HepG2 (cell line): ENCODE measurements around the gene PSMB4. TPM values are rescaled to one million over a fixed set of nuclear protein-coding genes. Genes with fewer than 3 reads are reported as not detected.

ENCODE experiments used
- CREM ChIP-seq, 2 experiments: sonication (generic) in 1 of 2; formaldehyde crosslinking in 1 of 2; IDR thresholded peaks; 2 replicates each; pipeline versions ENCODE4 v1.4.0 to v1.6.1; 2016 to 2020; ENCODE audit warnings: antibody characterized with exemption in 1 of 2, mild to moderate bottlenecking in 1 of 2, missing genetic modification reagents in 1 of 2
- FOSL1 ChIP-seq: sonication (generic); formaldehyde crosslinking; IDR thresholded peaks from 2 replicates; pipeline ENCODE4 v1.9.0; 2021; ENCODE audit warnings: missing genetic modification reagents, borderline replicate concordance
- GRHL1 ChIP-seq: sonication (generic); formaldehyde crosslinking; conservative IDR thresholded peaks from 2 replicates; pipeline ENCODE4 v1.8.0; 2022; ENCODE audit warnings: missing genetic modification reagents
- KDM5B ChIP-seq: sonication (generic); formaldehyde crosslinking; IDR thresholded peaks from 2 replicates; pipeline ENCODE4 v1.4.0; 2020; ENCODE audit warnings: missing genetic modification reagents, mild to moderate bottlenecking, borderline replicate concordance
- MLX ChIP-seq: IDR thresholded peaks from 2 replicates; pipeline ENCODE4 v1.6.1; 2016
- MXI1 ChIP-seq: IDR thresholded peaks from 3 replicates; pipeline ENCODE4 v1.6.1; 2012; ENCODE audit warnings: low read depth, low read length, inconsistent platforms, borderline replicate concordance
- NFIB ChIP-seq: sonication (generic); formaldehyde crosslinking; IDR thresholded peaks from 2 replicates; pipeline ENCODE4 v1.9.0; 2021; ENCODE audit warnings: missing genetic modification reagents, mild to moderate bottlenecking, borderline replicate concordance
- PAXIP1 ChIP-seq: sonication (generic); formaldehyde crosslinking; conservative IDR thresholded peaks from 2 replicates; pipeline ENCODE4 v1.4.0; 2020; ENCODE audit warnings: mild to moderate bottlenecking, missing genetic modification reagents, moderate library complexity
- REPIN1 ChIP-seq: sonication (generic); formaldehyde crosslinking; IDR thresholded peaks from 2 replicates; pipeline ENCODE4 v1.8.0; 2022; ENCODE audit warnings: missing genetic modification reagents, low read depth, mild to moderate bottlenecking, borderline replicate concordance
- RFXAP ChIP-seq: sonication (generic); formaldehyde crosslinking; IDR thresholded peaks from 2 replicates; pipeline ENCODE4 v1.4.0; 2020; ENCODE audit warnings: missing genetic modification reagents, borderline replicate concordance
- STAT6 ChIP-seq: sonication (generic); formaldehyde crosslinking; IDR thresholded peaks from 2 replicates; pipeline ENCODE4 v1.4.0; 2020; ENCODE audit warnings: missing genetic modification reagents, mild to moderate bottlenecking, borderline replicate concordance
- TBX3 ChIP-seq: fragments of 450-650 bp; IDR thresholded peaks from 2 replicates; pipeline ENCODE4 v1.6.1; 2017; ENCODE audit warnings: antibody characterized with exemption, mild to moderate bottlenecking, inconsistent platforms, borderline replicate concordance
- TEAD3 ChIP-seq: optimal IDR thresholded peaks from 2 replicates; pipeline ENCODE3; 2016; ENCODE audit warnings: borderline replicate concordance
- ZKSCAN5 ChIP-seq: sonication (generic); formaldehyde crosslinking; IDR thresholded peaks from 2 replicates; pipeline ENCODE4 v1.5.1; 2020; ENCODE audit warnings: mild to moderate bottlenecking, missing genetic modification reagents
- ZNF12 ChIP-seq: sonication (generic); formaldehyde crosslinking; IDR thresholded peaks from 2 replicates; pipeline ENCODE4 v1.5.0; 2020; ENCODE audit warnings: missing genetic modification reagents
- ZNF136 ChIP-seq: sonication (generic); formaldehyde crosslinking; IDR thresholded peaks from 2 replicates; pipeline ENCODE4 v1.8.1; 2022; ENCODE audit warnings: low read depth, mild to moderate bottlenecking, moderate library complexity, missing genetic modification reagents
- ZNF143 ChIP-seq: sonication (generic); formaldehyde crosslinking; IDR thresholded peaks from 2 replicates; pipeline ENCODE4 v1.4.0; 2020; ENCODE audit warnings: missing genetic modification reagents
- ZNF546 ChIP-seq: sonication (generic); formaldehyde crosslinking; conservative IDR thresholded peaks from 2 replicates; pipeline ENCODE4 v1.8.1; 2023; ENCODE audit warnings: mild to moderate bottlenecking, missing genetic modification reagents
- ZNF891 ChIP-seq: sonication (generic); formaldehyde crosslinking; IDR thresholded peaks from 2 replicates; pipeline ENCODE4 v1.5.0; 2020; ENCODE audit warnings: mild to moderate bottlenecking, missing genetic modification reagents
- ZSCAN9 ChIP-seq: IDR thresholded peaks from 2 replicates; pipeline ENCODE4 v1.6.1; 2016; ENCODE audit warnings: borderline replicate concordance
- polyA plus RNA-seq, 8 experiments: library from polyadenylated mRNA; depleted of rRNA in 3 of 8; stranded (reverse) in 7 of 8; unstranded in 1 of 8; fragments of >200 nt; fragmentation: Illumina TruSeq in 4 of 8; extraction: Trizol in 4 of 8; gene quantifications; 2 replicates each; pipeline versions ENCODE4 v1.2.1 to v1.2.3, GENCODE V29; 2011 to 2016; ENCODE audit warnings: low read depth in 4 of 8, missing spikeins in 1 of 8, mixed read lengths in 1 of 8; ENCODE audit not compliant: insufficient read depth in 1 of 8
- total RNA-seq, 5 experiments: library from RNA; depleted of rRNA; stranded (reverse); fragments of >200 nt; fragmentation: Illumina TruSeq; extraction: Trizol; gene quantifications; 2 replicates each; pipeline ENCODE4 v1.2.3, GENCODE V29; 2016; ENCODE audit warnings: low read depth in 1 of 5

Gene PSMB4
- total and polyA plus RNA-seq, 2 of the 13 experiments (the other 11 are each of a cell fraction or from before 2014, with no cell fraction given) = 336 to 383 TPM

- TF ChIP-seq ZNF891 = 0 out of 2 replicates have a peak, but pooled peaks have one; percentile 31
- peak; percentile 65; the same call in 1 of the 2 replicates for TF ChIP-seq KDM5B
- peak; percentile 89 for TF ChIP-seq STAT6 (CRISPR knock-in tag)
- peak; percentile 77; the same call in 1 of the 2 replicates for TF ChIP-seq RFXAP
- 0 out of 2 replicates have a peak, but pooled peaks have one; percentile 82 for TF ChIP-seq ZNF136
- TF ChIP-seq ZKSCAN5 (CRISPR knock-in tag) = no peak
- peak; percentile 29; the same call in 1 of the 2 replicates for TF ChIP-seq PAXIP1 (CRISPR knock-in tag)
- TF ChIP-seq FOSL1 (CRISPR knock-in tag) = no peak
- no peak for TF ChIP-seq MLX (CRISPR knock-in tag)
- peak; percentile 47; the same call in 1 of the 2 replicates for TF ChIP-seq ZNF546
- peak; percentile 50 for TF ChIP-seq TEAD3 (CRISPR knock-in tag)
- TF ChIP-seq ZNF12 (CRISPR knock-in tag) = no peak; the same call in 1 of the 2 replicates
- TF ChIP-seq NFIB (CRISPR knock-in tag) = no peak
- peak; percentile 62; the same call in 1 of the 2 replicates for TF ChIP-seq ZNF143
- TF ChIP-seq CREM (IDR thresholded peaks at IDR 0.05) = peak; percentile 95
- no peak for TF ChIP-seq CREM (CRISPR knock-in tag; IDR thresholded peaks at IDR 0.05)
- TF ChIP-seq ZSCAN9 (CRISPR knock-in tag) = 0 out of 2 replicates have a peak, but pooled peaks have one; percentile 15
- TF ChIP-seq TBX3 = no peak
- peak; percentile 81; the same call in 1 of the 2 replicates for TF ChIP-seq REPIN1 (CRISPR knock-in tag)
- peak; percentile 58; the same call in 1 of the 3 replicates for TF ChIP-seq MXI1
- no peak for TF ChIP-seq GRHL1 (CRISPR knock-in tag)
These were observed at the start of gene PSMB4 (continued) for GRCh38 chr1:151399324-151400171.
